OCI-LY1 (cell line): Measurements from ENCODE around the gene GOLGA6L7.

ENCODE experiments used
- H2AFZ ChIP-seq: fragments of 200-600 bp; sonication (generic), shearing (Covaris generic); 2 replicates; pipeline ENCODE4 v1.6.0; 2014; ENCODE audit warnings: antibody characterized with exemption, mild to moderate bottlenecking, low read length
- H3F3A ChIP-seq: fragments of 200-600 bp; sonication (generic), shearing (Covaris generic); 2 replicates; pipeline ENCODE4 v1.6.0; 2014; ENCODE audit warnings: mild to moderate bottlenecking, antibody characterized with exemption, low read length, moderate library complexity; ENCODE audit not compliant: insufficient read depth
- H3K27ac ChIP-seq: fragments of 200-600 bp; sonication (generic); 2 replicates; pipeline ENCODE4 v1.5.1; 2014; ENCODE audit warnings: low read length, mixed run types, mild to moderate bottlenecking, low read depth; ENCODE audit not compliant: poor library complexity, severe bottlenecking
- H3K27me3 ChIP-seq: fragments of 200-600 bp; sonication (generic); 2 replicates; pipeline ENCODE4 v1.6.0; 2014; ENCODE audit warnings: antibody characterized with exemption, mild to moderate bottlenecking, low read length, moderate library complexity; ENCODE audit not compliant: insufficient read depth
- H3K36me3 ChIP-seq: fragments of 200-600 bp; sonication (generic); 2 replicates; pipeline ENCODE4 v1.6.1; 2014; ENCODE audit warnings: mild to moderate bottlenecking, antibody characterized with exemption, low read length, moderate library complexity, mixed read lengths; ENCODE audit not compliant: insufficient read depth
- H3K4me1 ChIP-seq: fragments of 200-600 bp; sonication (generic); 2 replicates; pipeline ENCODE4 v1.5.1; 2014; ENCODE audit warnings: mild to moderate bottlenecking, low read length, moderate library complexity; ENCODE audit not compliant: insufficient read depth, severe bottlenecking
- H3K4me2 ChIP-seq: fragments of 200-600 bp; sonication (generic), shearing (Covaris generic); 2 replicates; pipeline ENCODE4 v1.6.1; 2014; ENCODE audit warnings: low read length
- H3K4me3 ChIP-seq: fragments of 200-600 bp; sonication (generic); 2 replicates; pipeline ENCODE4 v1.5.1; 2014; ENCODE audit warnings: low read length, low read depth, mild to moderate bottlenecking, mixed read lengths; ENCODE audit not compliant: poor library complexity, severe bottlenecking
- H3K79me2 ChIP-seq: fragments of 200-600 bp; shearing (Covaris generic); 2 replicates; pipeline ENCODE4 v1.6.1; 2016; ENCODE audit warnings: mixed run types, low read length, mixed read lengths; ENCODE audit not compliant: insufficient read depth
- H3K9ac ChIP-seq: fragments of 200-600 bp; sonication (generic), shearing (Covaris generic); 2 replicates; pipeline ENCODE4 v1.6.1; 2014; ENCODE audit warnings: mild to moderate bottlenecking, low read length, mixed read lengths
- H3K9me2 ChIP-seq: fragments of 200-600 bp; sonication (generic), shearing (Covaris generic); 2 replicates; pipeline ENCODE4 v1.6.1; 2014; ENCODE audit warnings: low read depth, mild to moderate bottlenecking, low read length, mixed read lengths
- H3K9me3 ChIP-seq: fragments of 200-600 bp; shearing (Covaris generic); 2 replicates; pipeline ENCODE4 v1.6.1; 2014; ENCODE audit warnings: low read length, mixed read lengths
- H4K20me1 ChIP-seq: fragments of 200-600 bp; sonication (generic), shearing (Covaris generic); 2 replicates; pipeline ENCODE4 v1.6.0; 2016; ENCODE audit warnings: mild to moderate bottlenecking, low read length; ENCODE audit not compliant: insufficient read depth
- CTCF ChIP-seq: fragments of 200-600 bp; sonication (generic), shearing (Covaris generic); IDR thresholded peaks from 2 replicates; pipeline ENCODE4 v1.5.1; 2017; ENCODE audit warnings: mild to moderate bottlenecking, antibody characterized with exemption, low read length, moderate library complexity, mixed read lengths
- EZH2 ChIP-seq: fragments of 200-600 bp; sonication (generic), shearing (Covaris generic); IDR thresholded peaks from 2 replicates; pipeline ENCODE4 v1.8.0; 2017; ENCODE audit warnings: borderline replicate concordance, mixed run types, mild to moderate bottlenecking, antibody characterized with exemption, low read length, moderate library complexity, mixed read lengths

The GOLGA6L7 gene

DNA sequence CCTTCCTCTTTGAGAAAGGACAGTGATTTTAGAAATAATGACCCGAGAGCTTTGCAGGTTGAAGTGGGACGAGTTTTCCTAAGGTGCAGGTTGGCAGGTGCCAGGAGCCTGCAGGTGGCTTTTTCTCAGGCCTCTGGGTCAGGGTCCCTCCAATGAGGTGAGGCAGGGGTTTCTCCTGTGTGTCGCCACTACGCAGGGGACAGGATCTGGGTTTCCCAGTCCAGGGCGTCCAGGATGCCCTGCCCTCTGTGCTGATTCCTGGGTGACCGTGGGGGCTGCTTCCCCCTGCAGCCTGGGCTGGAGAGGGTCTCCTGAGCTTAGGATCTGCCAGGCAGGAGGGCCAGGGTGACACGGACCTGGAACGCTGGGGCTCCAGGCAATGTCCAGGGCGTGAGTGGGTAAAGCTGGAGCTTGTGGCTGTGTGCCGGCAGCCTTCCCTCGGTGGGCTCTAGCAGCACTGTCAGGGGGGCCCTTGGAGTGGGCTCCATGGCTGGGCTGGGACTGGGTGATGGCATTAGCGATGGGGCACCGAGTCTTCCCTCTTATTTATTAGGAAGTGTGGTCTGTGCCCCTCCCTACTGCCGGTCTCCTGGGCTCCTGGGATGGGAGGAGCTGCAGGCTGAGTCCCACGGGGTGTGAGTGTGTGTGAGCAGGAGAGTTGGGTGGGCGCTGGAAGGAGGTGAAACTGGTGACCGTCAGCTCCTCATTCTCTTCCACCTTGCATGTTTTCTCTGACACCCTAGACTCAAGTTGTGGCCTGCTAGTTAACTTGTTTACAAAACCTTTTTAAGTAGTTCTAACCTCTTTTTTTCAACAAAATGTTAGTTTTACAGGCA lies 39.1 kb upstream of the GOLGA6L7 start:
- H2AFZ ChIP-seq = no peak overlapping the region
- no peaks in the 10 kb centered on the region for H3K27me3 ChIP-seq
- H4K20me1 ChIP-seq = no peaks in the 10 kb centered on the region
- no peaks in the 10 kb centered on the region for H3K9me2 ChIP-seq
- H3K79me2 ChIP-seq = no peaks in the 10 kb centered on the region
- no peaks in the 10 kb centered on the region for H3F3A ChIP-seq
- no peak overlapping the region for H3K4me3 ChIP-seq
- H3K4me2 ChIP-seq = no peak overlapping the region
- no peak for TF ChIP-seq CTCF
- TF ChIP-seq EZH2 = no peak
- H3K9ac ChIP-seq = no peak overlapping the region
- no peaks in the 10 kb centered on the region for H3K36me3 ChIP-seq
- H3K4me1 ChIP-seq = no peaks in the 10 kb centered on the region
- no peak overlapping the region for H3K27ac ChIP-seq
- H3K9me3 ChIP-seq = no peaks in the 10 kb centered on the region

DNA sequence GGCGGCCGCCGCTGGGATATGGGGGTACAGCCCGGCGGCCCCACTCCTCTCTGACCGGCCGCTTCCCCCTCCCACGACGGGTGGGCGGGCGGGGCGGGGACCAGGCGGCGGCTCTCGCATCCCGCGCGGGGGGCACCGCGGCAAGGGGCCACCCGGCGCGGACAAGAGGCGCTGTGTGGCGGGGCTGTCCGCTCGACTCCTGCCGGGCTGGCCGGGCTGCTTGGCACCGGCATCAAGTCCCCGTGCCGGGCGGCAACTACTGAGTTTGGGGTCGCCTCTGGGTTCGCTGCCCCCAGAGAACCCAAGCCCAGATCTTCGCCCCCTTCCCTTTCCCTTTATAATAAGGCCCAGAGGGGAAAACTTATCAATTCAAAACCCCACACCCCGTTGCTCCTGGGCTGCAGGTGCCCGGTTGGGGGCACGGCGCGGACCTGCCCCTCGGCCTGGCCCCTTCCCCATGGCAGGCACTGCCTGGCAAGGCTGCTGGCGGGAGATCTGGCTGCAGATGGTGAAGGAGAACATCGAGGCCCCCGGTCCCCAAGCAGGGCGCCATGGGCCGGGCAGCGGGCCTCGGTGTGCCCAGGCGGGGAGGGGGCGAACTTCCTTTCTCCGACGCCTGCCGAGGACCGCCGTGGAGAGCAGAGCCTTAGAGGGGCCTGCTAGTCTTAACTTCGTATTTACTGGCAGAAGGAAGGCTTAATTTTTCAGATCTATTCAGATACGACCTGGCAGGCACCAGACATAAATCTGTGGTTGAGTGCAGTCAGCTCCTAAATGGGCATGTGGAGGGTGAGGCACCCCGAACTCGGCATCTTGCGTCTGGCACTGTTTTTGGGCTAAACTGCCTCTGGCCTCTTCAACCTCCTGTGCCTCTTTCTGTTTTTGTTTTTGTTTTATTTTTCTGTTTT lies 38.2 kb upstream of the GOLGA6L7 start:
- no peaks in the 10 kb centered on the region for H3K27me3 ChIP-seq
- no peak overlapping the region for H3K4me3 ChIP-seq
- H3K9ac ChIP-seq = no peak overlapping the region
- H2AFZ ChIP-seq = no peak overlapping the region
- no peaks in the 10 kb centered on the region for H3F3A ChIP-seq
- H3K9me2 ChIP-seq = no peaks in the 10 kb centered on the region
- no peaks in the 10 kb centered on the region for H3K9me3 ChIP-seq
- no peaks in the 10 kb centered on the region for H3K4me1 ChIP-seq
- no peaks in the 10 kb centered on the region for H3K36me3 ChIP-seq
- H4K20me1 ChIP-seq = no peaks in the 10 kb centered on the region
- TF ChIP-seq EZH2 = no peak
- TF ChIP-seq CTCF = no peak
- H3K79me2 ChIP-seq = no peaks in the 10 kb centered on the region
- H3K27ac ChIP-seq = no peak overlapping the region
- H3K4me2 ChIP-seq = no peak overlapping the region

DNA sequence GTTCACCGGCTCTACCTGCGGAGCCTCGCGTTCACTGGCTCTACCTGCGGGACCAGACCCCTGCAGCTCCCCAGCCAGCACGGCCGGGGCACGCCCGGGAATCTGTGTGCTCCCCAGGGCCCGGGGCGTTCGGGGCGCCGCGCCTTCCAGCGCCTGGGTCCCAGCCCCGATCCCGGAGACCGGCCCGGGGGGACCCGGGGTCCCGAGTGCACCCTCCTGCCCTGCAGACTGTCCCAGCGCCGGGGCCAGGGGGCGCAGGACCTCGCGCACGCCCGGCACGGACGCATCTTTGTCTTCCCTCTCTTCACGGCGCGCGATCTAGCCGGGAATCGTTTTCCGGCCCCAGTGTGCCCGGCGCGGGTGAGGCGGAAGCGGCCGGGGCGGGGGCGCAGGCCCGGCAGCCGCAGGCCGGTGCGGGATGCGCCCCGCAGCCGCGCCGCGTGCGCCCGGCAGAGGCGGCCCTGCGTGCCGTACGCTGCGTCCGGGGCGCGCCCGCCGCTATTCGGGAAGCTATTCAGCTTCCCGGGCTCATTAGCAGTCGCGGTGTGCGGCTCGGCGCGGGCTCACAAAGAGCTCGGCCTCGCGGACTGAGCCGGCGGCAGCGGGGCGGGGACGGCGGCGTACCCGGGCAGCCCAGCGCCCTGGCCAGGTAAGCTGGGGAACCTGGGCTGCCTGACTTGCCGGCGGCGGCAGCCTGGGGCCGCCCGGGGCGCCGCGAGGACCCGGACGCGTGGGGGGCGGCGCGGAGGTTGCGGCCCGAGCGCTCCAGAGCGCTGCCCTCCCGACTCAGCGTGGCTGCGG lies 37.4 kb upstream of the GOLGA6L7 start, which contains the start of gene APBA2:
Gene APBA2 (plus strand): TSS at position 345 of the 801 bp plus-strand sequence. CDS start 167,911 bp downstream, outside the sequence.
- TF ChIP-seq EZH2 (no peak), CTCF (no peak)
- Histone ChIP-seq H3K9me2 (no peaks in the 10 kb centered on the region), H3K4me1 (no peaks in the 10 kb centered on the region), H3K4me3 (no peak within 1 kb of the TSS), H3K27me3 (no peaks in the 10 kb centered on the region), H3K36me3 (no peaks in the 10 kb centered on the region), H3K9me3 (no peaks in the 10 kb centered on the region), H3F3A (no peaks in the 10 kb centered on the region), H3K4me2 (no peak within 1 kb of the TSS), H3K9ac (no peak within 1 kb of the TSS), H3K79me2 (no peaks in the 10 kb centered on the region), H3K27ac (no peak within 1 kb of the TSS), H2AFZ (no peak within 1 kb of the TSS), H4K20me1 (no peaks in the 10 kb centered on the region)
